ENCODE data around the gene SLC13A4.
A peak's percentile ranks its signal among the peaks of the same experiment; 100 is the strongest.
"Not testable (repeated sequence)": the region's sequence is repeated elsewhere in the genome, so short reads cannot be mapped to it uniquely, and the experiment has no call there.

The SLC13A4 gene

DNA sequence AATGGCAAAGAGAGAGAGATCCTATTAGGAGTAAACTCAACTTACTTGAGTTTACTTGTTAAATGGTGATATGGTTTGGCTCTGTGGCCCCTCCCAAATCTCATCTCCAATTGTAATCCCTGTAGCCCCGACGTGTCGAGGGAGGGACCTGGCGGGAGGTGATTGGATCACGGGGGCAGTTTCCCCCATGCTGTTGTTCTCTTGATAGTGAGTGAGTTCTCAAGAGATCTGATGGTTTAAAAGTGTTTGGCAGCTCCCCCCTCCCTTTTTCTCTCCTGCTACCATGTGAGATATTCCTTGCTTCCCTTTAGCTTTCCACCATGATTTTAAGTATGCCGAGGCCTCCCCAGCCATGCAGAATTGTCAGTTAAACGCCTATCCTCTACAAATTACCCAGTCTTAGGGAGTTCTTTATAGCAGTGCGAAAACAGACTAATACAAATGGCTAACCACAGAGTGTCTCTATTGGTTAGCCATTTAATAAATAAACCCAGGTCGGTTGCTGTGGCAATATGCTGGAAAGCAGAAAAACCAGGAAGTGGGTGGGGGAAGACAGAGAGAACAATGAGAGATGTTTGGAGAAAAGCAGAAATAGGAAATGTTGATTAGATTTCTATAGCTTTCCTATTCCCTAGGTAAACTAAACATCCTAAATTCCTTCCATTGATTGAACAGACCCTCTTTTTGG lies 68.7 kb downstream of the SLC13A4 start:
- DNase-seq = no peak

DNA sequence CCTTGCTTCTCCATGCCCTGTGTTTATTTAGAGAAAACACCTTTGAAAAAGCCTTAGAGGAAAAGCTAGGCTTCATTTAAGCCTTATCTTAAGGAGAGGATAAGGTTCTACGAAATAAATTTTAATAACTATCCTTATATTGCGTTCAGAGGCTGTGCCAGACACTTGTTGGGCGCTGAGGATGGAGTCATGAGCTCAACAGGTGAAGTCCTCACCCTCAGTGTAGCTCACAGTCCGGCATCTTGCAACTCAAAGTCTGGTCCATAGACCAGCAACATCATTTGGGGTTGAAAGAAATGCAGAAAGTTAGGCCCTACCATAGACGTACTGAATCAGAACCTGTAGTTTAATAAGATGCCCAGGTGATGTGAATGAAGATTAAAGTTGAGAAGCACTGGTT lies 69.4 kb downstream of the SLC13A4 start:
- DNase-seq = no peak

DNA sequence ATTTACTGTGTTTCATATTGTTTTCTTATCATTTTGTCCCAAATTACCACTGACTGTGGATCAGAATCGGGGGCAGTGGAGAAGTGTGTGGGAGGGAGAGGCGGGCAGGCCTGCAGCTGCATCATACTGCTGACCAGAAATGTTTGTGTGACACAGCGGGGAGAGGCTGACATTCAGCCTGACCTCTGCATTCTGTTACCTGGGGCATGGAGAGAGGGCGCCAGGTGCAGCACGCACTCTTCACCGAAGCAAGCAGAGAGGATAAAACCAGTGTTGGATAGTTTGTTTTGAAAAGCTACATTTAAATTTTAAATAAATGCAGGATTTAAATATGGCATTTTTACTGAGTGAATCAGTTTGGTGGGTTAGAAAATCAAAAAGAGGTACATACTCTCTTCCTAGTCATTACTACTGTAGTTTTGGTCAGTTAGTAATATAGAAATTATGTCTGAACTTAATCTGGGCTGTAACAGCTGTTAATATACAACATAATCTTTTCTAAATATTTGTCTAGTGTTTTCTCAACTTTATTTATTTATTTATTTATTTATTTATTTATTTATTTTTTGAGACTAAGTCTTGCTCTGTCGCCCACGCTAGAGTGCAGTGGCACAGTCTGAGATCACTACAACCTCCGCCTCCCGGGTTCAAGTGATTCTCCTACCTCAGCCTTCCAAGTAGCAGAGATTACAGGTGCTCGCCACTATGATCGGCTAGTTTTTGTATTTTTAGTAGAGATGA lies 74.5 kb downstream of the SLC13A4 start:
- DNase-seq = peak; percentile 41

DNA sequence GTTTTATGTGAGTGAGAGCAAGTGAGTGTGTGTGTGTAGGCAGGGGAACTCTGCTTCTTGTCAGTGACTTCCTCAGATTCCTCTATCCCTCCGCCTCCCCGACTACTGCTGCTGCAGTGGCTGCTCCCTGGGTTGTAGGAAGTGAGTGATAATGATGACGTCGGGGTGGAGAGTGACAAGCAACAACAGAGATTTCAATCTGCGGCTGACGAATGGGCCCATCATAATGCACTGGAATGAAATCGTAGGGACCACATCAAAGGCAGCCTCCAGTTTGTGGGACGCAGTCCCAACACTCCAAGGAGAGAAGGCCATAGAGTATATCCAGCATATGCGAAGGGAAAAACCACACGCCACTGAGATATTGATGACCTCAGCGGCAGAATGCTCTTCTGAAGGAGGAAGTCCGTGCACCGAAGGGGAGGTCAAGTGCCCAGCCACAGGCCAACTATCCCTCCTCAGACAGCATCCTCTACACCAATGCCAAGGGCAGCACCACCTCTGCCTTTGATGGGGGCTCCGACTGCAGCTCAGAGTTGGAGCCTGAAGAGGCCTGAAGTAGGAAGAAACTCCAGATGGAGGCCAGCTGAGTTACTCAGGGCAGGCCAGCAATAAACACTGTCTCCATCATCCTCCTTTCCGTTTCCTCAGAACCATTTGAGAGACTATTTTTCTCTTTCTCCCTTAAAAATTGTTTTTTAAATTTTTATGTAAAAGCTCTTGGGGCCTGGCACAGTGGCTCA lies 77.0 kb downstream of the SLC13A4 start:
- DNase-seq = no peak

DNA sequence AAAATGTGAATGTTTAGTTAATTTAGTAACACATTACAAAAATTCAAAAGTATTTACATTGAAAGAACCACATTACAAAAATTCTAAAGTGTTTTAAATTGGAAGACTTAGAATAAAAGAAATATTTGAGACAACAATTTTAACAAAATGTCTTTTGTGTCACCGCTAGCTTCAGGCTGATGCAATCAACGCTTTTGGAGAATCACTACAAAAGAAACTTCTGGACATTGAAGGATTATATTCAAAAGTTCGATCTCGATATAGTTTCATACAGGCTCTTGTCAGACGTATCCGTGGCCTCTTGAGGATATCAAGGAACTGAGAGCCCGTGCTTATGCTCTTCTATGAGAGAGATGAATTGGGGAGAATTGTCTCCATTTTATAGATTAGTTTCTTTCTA lies 79.8 kb downstream of the SLC13A4 start:
- no peak for DNase-seq

DNA sequence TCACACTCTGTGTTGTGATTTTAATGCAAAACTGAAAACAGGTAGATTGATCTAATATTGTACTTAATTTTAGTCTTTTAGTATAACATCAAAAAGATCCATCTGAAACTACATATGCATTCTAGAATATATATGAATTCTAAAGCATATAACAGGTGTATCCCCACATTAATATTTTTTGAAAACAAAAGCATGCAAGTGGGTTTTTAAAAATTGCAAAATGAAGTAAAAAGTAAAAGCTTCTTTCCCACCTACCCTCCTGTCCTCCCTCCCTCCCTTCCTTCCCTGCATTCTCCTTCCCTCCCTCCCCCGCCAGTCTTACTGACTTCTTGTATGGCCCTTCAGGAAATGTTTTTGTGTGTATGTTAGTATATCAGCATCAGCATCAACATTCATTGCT lies 80.2 kb downstream of the SLC13A4 start:
- DNase-seq = no peak

DNA sequence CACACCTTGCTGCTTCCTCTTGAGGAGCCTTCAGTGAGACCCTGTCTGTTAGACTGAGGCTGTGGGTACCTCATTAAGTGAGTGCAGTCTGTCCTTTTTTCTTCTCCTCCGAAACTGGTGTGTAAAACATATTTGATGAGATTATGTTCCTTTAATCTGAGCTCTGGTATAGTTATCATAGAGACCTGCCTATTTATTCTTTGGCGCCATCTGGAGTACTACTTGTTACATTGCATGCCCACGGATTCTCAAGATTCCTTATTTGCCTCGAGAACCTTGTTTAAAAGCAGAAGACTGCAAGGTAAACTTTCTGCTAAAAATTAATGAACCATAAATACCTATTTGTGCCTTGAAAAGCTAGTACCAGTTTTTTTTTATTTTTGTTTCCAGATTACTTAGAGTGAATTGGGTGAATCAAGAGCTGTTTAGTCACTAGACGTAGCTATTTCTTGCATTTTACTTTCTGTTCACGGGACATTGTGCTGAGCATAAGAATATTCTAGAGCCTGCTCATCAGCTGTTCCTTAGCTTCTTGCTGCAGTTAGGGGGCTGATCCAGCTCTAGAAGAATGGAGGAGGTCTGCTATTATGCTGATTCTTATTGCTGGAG lies 82.6 kb downstream of the SLC13A4 start:
- no peak for DNase-seq

DNA sequence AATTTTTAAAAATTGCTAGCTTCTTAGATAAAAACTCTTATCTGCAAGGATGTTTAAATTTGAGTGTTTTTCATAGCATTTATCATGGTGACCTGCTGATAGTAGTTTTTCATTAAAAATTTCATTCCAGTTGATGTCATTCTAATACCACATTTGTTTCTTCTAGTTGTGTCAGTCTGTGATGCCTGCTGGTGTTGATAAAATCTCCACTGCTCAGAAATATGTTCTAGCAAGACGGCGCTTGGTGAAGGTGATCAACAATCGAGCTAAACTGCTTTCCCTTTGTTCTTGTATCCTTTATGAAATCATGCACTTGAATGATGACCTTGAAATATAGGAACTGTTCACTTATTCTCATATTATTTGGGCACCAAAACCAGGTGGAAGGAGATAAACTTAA lies 83.3 kb downstream of the SLC13A4 start:
- no peak for DNase-seq

DNA sequence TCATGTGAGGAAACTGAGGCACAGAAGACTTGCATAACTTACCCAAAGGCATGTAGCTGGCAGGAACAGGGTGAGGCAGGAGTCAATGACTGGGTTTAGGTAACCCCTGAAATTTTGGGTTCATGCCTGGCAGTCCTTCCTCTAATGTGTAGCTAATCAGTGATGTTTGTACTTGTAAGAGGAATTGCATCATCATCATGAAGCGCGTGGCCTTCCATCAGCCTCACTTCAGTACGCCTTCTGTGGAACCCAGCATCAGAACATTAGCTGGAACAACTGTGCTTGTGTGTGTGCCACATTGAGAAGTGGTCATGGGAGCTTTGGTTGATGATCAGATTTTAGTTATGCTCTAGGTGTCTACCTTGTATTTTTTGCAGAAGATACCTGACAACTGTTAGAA lies 83.8 kb downstream of the SLC13A4 start:
- no peak for DNase-seq

DNA sequence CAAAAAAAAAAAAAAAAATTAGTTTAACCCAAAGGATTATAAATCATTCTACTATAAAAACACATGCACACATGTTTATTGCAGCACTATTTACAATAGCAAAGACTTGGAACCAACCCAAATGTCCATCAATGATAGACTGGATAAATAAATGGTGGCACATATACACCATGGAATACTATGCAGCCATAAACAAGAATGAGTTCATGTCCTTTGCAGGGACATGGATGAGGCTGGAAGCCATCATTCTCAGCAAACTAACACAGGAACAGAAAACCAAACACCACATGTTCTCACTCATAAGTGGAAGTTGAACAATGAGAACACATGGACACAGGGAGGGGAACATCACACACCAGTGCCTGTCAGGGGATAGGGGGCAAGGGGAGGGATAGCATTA lies 88.3 kb downstream of the SLC13A4 start:
- DNase-seq = not testable (repeated sequence)

DNA sequence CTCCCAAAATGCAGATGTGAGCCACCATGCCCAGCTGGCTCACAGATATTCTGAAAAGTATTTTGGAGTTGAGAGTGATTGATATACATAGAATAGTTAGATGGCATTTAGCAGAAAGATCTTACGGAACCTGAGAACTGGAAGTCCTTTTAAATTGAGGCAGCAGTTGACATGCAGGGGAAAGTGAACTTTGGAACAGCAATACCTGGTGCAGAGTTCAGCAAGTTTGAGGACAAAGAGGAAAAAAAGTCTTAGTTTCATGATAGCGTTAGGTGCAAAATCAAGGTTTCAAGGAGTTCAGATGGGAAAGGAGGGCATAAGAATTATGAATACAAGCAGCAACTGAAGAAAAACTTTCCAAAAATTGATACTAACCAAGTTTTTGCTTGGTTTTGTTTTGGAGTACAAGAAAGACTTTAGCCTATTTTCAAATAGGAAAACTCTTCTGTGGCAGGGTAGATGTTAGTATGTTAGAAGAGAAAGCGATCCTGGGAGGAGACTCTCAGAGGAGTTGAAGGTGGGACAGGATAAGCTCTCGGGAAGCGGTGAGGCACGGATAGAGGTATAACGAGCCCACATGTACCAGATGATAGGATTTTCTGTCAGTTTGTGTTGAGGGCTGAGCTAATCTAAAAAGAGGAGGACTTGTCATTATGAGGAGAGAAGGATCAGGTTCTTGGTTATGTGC lies 93.7 kb downstream of the SLC13A4 start:
- no peak for DNase-seq

Measured in SHP77 treated with DMSO at 0.1 percent for 48 hours (cell line).